Measurements from ENCODE around the gene EIF3L.
A peak's percentile ranks its signal among the peaks of the same experiment; 100 is the strongest.
"Not testable (repeated sequence)": the region's sequence is repeated elsewhere in the genome, so short reads cannot be mapped to it uniquely, and the experiment has no call there.

EIF3L gene

GRCh38 chr22:37849089-37849751 is at the start of gene EIF3L:
EIF3L (plus strand) TSS chr22:37849419; CDS start chr22:37849450, 31 bp downstream.
- peak; percentile 85 for DNase-seq (ENCODE audit: low read depth)

DNA sequence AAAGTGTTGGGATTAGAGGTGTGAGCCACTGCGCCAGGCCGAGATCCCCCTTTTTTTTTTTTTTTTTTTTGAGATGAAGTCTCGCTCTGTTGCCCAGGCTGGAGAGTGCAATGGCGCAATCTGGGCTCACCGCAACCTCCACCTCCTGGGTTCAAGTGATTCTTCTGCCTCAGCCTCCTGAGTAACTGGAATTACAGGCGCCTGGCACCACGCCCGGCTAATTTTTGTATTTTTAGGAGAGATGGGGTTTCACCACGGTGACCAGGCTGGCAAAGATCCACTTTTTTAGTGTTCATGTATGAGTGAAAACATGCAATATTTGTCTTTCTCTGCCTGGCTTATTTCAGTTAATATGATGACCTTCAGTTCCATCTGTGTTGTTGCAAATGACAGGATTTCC is 49.2 kb upstream of the EIF3L start:
- not testable (repeated sequence) for DNase-seq (ENCODE audit: low read depth)

- no peak for DNase-seq (ENCODE audit: low read depth)
Measured at GRCh38 chr22:37801946-37802309, 47.3 kb upstream of the EIF3L start.

DNA sequence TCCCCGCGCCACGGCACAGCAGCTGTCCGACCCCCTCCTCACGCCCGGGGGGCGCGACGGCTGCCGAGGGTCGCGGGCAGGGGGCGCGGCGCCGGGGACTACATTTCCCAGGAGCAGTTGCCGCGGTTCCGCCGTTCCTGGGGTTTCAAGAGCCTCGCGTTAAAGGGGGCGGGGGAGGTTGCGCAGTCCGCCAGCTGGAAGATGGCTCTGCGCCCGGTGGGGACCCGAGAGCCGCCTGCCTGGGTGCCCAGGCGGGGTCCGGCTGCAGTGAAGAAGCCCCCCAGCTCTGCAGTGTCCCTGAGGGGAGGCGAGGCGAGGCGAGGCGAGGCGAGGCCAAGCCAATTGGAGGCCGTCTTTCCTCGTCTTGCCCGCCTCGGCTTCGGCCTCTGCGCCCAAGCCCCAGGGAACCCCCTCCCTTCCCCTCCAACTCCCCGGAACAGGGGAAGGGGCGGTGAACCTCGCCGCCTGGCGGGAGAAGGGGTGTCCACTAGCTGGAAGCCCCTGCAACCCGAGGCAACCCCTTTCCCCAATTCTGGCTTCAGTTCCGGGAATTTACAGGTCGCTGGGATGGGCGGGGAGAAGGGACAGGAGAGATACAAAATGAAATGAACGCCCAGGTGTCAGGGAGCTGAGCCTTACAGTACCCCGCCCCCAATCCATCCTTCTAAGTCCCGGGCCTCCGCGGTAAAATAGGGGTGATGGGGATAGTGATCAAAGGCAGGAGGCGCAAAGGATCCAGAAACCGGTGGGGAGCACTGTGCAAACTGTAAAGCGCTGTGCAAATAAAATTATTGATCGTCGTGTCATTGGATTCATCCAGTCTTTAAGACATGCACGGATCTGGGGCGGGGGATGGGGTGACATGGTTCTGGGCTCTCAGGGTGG is 46.7 kb upstream of the EIF3L start:
- no peak for DNase-seq (ENCODE audit: low read depth)

DNA sequence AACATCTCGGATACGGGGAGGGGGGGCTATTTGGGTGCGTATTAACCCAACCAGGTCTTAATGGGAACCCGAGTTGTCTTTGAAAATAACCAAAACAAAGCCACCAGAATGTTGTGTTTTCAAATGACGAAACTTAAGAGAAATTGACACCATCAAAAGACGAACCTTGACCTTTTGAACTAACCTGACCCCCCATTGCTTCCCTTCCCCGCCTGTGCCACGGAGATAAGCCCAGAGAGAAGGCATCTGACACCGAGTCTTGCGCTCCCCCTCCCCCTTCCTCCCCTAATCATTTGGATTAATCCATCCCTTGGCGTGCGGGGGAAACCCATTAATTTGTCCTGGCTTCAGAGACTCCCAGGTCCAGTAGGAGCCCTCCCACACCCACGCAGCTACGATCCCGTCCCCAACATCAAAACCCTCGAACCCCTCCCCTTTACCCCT is 46.0 kb upstream of the EIF3L start:
- no peak for DNase-seq (ENCODE audit: low read depth)

DNA sequence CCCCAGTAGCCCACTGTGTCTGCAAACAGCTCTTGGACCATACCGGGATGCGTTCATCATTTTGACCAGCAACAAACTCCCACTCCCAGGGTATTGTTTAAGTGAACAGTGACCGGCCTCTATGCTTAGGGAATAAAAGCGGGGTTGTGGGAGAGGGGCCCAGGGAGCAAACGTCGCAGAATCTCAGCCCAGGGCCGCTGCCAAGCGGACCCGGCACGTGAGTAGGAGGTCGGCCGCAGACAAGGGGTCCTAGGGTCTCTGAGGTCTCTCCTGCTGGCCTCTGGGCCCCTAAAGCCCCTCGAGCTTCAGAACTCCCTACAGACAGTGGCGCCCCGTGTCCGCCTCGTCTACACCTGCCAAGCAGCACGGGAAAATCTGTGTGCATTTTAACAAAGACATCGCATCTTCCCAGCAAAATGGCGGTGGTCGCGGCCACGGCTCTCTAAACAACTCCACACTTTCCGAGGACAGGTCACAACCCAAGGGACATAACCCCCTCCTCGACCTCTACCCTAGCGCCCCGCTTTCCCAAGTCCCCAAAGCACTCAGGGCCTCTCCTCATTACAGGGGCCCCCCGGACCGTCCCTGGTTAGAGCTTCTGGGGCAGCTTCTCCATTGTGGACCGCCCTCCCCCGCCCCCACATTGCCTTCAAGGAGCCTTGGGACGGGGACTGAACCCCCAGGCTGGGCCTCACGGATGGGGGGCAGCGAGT is 45.4 kb upstream of the EIF3L start:
- no peak for DNase-seq (ENCODE audit: low read depth)

- DNase-seq (ENCODE audit: low read depth): no peak
Measured at GRCh38 chr22:37804352-37804880, 44.8 kb upstream of the EIF3L start.

DNA sequence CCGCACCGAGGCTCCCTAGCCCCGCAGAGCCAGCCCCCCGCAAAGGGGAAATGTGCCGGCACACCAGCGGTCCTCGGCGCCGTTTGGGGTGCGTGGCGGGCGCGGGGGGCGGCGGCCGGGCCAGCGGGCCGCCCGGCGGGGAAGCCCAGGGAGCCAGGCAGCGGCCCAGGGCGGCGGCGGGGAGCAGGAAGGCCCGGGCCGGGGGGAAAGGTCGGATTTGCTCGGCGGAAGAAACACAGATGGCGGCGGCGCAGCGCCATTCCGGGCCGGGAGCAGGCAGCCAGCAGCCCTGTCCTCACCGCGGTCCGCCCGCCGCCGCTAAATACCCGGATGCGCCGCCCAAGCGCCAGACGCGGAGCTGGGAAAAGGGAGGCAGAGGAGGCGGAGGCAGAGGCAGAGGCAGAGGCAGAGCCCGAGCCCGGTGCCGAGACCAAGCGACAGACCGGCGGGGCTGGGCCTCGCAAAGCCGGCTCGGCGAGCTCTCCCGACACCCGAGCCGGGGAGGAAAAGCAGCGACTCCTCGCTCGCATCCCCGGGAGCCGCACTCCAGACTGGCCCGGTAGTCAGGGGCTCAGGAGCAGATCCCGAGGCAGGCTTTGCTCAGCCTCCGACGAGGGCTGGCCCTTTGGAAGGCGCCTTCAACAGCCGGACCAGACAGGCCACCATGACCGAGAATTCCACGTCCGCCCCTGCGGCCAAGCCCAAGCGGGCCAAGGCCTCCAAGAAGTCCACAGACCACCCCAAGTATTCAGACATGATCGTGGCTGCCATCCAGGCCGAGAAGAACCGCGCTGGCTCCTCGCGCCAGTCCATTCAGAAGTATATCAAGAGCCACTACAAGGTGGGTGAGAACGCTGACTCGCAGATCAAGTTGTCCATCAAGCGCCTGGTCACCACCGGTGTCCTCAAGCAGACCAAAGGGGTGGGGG is 44.1 kb upstream of the EIF3L start:
- DNase-seq (ENCODE audit: low read depth): peak; percentile 41

GRCh38 chr22:37805810-37806277 is 43.4 kb upstream of the EIF3L start:
- no peak for DNase-seq (ENCODE audit: low read depth)

GRCh38 chr22:37806409-37807333 is 42.5 kb upstream of the EIF3L start:
- no peak for DNase-seq (ENCODE audit: low read depth)

DNA sequence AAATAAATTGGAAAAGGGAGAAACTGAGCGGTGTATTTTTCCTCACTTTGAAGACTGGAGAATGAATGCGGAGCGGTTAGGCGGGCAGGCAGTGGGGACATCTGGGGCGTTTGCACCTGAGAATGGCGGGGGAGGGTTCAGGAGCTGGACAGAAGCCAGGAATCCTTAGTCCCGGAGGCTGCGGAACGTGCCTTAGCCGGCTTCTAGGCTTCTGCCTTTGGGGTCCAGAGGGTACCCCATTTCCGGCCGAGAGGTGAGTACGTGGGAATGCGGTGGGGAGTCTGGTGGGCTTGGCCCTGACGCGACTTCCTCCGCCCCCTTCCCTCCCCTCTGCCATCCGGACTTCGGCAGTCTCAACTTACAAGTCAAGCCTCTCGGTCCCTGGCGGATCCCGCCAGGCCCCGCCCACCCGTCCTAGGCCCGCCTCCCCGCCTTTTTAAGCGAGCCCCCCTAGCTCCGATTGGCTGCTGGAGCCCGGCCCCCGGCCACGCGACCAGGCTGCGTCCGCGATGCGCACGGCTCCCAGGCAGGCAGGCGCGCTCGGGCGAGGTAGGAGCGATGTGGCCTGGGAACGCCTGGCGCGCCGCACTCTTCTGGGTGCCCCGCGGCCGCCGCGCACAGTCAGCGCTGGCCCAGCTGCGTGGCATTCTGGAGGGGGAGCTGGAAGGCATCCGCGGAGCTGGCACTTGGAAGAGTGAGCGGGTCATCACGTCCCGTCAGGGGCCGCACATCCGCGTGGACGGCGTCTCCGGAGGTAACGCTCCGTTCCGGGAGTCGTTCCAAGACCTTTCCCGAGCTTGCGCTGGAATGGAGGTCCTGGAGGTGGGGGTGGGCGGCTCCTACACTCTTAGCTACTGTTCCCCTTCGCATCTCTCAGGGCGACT is 41.6 kb upstream of the EIF3L start, which contains the start of gene GCAT:
Gene GCAT (plus strand): TSS at position 525 of the 884 bp plus-strand sequence. CDS start 34 bp downstream, at position 559.
- peak; percentile 89 for DNase-seq (ENCODE audit: low read depth)

- no peak for DNase-seq (ENCODE audit: low read depth)
Measured at GRCh38 chr22:37808294-37808657, 40.9 kb upstream of the EIF3L start.

DNA sequence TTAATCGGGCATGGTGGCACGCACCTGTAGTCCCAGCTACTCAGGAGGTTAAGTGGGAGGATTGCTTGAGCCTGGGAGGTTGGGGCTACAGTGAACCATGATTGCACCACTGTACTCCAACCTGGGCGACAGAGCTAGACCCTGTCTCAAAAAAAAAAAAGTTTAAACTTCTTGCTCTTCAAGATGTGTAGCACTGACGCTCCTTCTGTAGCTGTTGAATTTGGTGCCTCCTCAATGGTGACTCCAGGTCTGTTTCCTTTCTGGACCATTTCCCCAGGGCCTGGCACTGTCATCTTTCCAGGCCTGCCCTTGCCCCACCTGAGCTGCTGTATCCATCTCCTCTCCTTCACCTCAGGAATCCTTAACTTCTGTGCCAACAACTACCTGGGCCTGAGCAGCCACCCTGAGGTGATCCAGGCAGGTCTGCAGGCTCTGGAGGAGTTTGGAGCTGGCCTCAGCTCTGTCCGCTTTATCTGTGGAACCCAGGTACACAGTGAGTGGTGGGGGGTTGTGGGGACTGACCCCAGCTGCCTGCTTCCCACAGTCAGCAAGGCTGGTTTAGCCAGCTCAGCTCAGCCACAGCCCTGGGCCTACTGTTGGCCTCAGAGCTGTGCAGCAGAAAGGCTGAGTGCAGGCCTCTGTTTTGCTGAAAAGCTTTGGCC is 39.4 kb upstream of the EIF3L start:
- DNase-seq (ENCODE audit: low read depth): no peak

- DNase-seq (ENCODE audit: low read depth): no peak
Measured at GRCh38 chr22:37811867-37812266, 37.4 kb upstream of the EIF3L start.

DNA sequence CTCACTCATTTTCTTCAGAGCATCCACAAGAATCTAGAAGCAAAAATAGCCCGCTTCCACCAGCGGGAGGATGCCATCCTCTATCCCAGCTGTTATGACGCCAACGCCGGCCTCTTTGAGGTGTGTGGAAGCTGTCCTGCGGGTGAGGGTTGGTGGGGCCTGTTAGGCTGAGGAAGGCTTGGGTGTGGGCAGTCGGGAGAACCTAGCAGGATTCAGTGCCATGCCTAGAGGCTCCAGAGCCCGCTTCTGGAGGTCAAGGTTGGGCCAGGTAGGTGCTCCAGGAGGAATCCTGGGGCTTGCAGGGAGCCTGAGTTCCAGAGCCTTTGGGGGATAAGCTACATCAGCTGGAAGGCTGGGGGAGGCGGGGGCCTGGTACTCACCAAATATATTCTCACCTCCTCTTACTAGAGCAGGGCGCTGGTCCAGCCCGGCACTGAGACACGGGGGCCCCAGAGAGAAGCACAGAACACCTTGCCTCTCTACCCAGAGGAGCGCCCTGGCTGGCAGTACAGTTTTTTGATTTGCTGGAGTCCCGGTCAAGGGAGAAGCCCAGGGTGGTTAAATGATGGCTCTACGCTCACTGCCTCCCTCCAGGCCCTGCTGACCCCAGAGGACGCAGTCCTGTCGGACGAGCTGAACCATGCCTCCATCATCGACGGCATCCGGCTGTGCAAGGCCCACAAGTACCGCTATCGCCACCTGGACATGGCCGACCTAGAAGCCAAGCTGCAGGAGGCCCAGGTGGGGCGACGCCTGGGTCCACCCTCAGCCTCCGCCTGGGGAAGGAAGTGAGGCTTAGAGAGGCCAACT is 36.1 kb upstream of the EIF3L start:
- DNase-seq (ENCODE audit: low read depth): no peak

DNA sequence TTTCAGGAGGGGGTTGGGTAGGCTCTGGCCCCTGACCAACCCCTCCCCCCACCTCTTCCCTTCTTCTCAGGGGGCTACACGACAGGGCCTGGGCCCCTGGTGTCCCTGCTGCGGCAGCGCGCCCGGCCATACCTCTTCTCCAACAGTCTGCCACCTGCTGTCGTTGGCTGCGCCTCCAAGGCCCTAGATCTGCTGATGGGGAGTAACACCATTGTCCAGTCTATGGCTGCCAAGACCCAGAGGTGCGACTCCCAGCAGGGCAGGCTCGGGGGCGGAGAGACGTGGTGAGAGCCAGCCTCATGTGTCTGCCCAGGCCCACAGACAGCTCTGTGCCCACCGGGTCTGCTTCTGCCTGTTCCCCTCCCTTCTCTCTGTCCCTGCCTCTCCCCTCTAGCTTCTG is 33.6 kb upstream of the EIF3L start:
- no peak for DNase-seq (ENCODE audit: low read depth)

DNA sequence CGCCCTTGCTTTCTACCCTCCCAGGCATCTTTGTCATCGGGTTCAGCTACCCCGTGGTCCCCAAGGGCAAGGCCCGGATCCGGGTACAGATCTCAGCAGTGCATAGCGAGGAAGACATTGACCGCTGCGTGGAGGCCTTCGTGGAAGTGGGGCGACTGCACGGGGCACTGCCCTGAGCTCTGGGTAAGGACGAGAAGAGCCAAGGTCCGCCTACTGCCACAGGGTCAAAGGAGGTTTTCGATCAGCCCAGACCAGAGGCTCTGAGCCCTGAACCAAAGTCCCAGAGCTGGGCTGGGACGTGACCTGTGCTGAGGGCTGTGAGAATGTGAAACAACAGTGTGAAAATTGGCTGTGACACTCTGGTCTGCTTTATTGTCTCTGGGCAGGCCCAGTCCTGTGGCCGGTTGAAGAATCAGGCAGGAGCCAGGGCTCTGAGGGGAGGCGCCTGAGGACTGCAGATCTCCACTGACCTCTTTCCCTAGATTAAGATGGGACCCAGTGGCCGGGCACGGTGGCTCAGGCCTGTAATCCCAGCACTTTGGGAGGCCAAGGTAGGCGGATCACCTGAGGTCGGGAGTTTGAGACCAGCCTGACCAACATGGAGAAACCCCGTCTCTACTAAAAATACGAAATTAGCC is 32.6 kb upstream of the EIF3L start:
- DNase-seq (ENCODE audit: low read depth): no peak
